HCEC 1CT (cell line): ENCODE results near the gene RDM1.
"Not testable (repeated sequence)": the region's sequence is repeated elsewhere in the genome, so short reads cannot be mapped to it uniquely, and the experiment has no call there.

ENCODE experiments used
- DNase-seq: peaks from one replicate; pipeline ENCODE4 v3.0.0-alpha.2; 2017

Gene RDM1, protein sequence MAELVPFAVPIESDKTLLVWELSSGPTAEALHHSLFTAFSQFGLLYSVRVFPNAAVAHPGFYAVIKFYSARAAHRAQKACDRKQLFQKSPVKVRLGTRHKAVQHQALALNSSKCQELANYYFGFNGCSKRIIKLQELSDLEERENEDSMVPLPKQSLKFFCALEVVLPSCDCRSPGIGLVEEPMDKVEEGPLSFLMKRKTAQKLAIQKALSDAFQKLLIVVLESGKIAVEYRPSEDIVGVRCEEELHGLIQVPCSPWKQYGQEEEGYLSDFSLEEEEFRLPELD

DNA sequence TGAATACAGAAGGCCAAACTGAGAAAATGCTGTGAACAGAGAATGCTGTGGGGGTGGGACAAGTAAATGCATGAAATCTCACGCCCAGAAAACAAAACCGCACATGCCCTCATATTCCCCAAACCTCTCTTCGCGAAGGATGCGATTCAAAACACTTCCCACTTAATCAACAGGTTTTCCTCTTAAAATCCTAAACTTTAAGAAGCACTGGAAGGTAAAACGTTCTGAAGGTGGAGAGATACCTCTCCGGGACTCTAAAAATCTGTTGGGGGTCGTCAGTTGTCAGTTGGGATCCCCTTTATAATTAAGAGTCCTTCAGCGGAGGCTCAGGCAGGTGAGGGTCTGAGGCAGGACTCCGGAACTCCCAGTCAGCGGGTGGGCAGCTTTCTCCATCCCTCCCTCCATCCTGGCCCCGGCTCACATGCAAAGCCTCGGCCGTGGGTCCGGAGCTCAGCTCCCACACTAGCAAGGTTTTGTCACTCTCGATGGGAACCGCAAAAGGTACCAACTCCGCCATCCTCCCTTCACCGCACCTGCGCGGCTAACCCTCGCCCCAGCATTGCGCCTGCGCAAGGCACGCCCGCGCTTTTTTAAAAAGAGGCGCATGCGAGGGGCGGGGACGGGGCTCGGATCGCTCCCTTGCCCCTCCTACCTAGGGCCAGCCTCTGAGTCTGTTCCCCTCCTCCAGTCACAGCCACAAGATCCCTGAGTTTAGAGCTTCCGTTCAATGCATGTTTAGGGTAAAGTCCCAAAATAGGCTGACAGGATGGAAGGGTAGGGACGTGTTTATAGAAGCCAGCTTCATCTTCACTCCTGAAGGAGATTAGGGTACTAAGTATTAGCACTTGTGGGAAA lies at the start of gene RDM1:
RDM1 (minus strand) TSS at position 563 of the 855 bp plus-strand sequence; CDS start at position 517, 46 bp downstream.
- peak; percentile 45 for DNase-seq

DNA sequence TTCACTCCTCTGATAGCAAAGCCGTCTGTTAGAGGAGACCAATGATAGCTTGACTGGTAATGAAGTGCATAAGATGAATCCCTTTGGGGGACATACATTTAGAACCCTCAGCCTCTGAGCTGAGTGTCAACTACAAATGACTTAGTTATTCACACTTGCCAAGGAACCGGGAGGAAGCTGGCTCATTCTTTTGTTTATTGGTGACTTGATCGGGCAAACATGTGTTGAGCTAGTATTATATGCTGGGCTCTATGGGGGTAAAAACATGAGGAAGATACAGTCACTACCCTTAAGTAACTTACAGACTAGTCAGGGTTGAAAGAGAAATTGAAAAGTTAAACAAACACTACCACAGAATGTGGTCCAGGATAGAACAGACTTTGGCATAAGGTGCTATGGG lies 47.8 kb upstream of the RDM1 start:
- no peak for DNase-seq

DNA sequence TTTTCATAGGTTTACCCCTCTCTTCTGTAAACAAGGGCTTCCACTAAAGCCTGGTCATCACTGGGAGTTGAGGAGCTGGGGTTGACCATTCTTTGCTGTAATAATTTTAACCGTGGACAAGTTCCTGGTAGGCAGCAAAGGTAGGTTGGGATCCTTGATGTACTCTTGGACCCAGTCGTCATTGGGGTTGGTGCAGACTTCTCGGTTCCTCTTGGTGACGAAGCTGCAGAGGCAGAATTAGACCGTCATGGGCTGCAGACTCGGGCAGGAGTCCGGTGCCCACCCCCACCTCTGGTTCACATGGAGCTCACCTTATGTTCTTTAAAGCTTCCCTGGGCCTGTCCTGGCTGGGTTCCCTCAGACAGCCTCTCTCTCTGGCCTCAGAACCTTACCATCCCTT lies 46.9 kb upstream of the RDM1 start:
- no peak for DNase-seq

DNA sequence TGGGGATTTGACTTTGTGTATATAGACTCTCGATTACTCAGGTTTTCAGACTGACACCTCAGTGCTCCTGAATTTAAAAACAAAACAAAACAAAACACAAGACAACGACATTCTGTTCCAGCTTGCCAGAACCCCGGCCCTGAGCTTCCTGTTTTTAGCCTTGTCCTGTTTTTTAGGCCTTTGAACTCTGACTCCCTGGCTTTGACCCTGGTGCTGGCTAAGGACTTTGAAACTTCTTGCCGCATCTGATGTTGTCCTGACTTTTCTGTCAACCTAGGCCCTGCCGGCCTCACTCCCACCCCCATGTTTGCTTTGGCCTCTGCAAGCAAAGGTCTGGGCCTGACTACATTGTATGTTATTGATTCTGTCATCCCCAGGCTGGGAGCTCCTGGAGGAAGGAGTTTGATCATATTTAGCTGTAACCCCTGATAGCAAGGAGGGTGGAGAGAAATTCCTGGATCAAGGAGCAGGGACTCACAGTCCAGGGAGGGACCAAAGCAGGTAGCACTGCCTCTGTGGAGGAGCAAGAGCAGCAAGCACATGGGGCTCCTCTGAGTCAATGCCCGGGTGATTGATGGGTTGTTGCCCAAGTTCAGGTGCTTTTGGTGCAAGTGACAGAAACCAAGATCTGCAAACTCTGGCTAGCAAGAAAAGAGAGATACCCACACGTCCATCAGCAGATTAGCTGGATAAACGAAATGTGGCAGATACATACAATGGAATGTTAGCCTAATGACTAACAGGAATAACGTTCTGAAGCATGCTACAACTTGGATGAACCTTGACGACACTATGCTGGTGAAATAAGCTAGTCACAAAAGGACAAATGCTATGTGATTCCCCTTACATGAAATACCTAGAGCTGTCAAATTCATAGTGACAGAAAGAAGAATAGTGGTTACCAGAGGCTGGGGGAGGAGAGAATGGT lies 43.0 kb upstream of the RDM1 start:
- peak; percentile 24 for DNase-seq

DNA sequence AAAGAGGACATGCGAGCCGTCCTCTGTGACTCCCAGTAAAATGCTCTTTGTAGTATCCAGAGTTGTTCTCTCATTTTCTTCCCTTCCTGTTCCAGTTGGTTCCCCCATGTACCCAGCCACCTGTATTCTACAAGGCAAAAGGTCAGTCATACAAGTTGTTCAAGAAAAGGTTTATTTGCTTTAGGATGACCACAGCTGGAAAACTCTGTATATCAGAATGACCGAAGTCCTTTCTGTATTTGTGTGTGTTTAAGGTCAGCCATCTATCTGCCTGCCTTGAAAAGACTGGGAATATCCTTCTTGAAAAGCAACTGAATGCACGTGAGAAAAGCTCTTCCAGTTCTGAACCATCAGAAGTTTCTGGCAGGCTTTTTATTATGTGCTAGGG lies 42.4 kb upstream of the RDM1 start:
- no peak for DNase-seq

DNA sequence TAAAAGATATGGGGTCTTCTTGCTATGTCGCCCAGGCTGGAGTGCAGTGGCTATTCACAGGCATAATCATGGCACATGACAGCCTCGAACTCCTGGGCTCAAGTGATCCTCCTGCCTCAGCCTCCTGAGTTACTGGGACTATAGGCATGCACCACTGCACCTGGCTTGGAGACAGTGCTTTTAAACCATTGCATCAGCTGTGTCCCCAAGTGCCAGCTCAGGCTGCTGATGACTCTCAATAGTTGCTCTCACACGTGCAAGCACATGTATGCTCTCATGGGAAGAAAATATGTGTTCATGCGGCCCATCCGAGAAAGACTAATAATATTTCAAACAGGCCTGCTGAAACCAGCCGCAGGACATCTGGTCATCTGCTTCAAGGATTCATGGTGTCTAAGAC lies 42.0 kb upstream of the RDM1 start:
- no peak for DNase-seq

DNA sequence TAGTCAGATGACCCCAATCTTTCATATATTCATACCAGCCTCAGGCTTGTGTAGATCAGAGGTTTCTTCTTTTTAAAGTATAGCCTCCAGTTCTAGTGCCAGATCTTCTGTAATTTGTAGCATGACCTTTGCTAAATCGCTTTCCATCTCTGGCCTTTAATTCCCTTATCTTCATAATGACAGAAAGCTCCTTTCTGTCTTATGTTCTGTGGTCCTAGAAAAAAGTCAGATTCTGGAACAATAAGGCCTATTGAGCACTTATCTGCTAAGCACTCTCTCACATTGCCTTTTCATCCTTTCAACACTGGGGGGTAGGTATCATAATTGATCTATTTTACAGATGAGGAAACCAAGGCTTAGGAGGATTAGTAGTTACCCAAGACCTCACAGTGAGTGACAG lies 41.5 kb upstream of the RDM1 start:
- DNase-seq = no peak

DNA sequence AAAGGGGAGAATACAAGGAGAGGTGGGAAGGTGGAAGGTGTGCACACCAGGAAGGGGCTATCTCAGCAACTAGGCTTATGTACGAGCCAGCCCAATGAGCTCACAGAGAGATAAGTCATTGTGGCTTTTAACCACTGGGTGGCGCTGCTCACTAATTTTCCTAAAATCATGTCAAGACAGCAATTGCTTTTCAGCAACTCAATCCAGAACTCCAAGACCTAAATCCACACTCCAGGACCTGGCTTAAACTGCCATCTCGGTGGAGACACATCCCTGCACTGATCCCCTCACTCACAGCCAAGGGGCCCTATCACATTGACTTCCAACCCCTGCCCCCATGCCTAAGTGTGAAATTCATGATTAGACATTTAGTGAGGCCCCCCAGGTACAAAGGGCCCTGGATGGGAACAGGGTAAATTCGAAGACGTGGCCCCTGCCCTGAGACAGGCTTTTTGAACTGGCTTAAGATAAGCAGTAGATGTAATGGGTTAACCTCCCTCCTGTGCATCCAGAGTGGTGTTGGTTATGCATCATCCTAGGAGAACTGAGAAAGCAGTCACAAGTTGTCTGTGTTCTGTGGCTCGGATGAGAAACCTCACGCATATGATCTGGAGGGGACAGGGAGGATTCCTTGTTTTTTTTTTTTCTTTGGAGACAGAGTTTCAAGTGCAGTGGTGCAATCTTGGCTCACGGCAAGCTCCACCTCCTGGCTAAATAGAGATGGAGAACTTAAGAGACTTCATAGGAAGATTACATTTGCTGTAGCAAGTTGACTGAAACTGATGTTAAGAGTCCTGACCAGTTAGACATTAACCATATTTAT lies 39.2 kb upstream of the RDM1 start:
- peak; percentile 44 for DNase-seq

DNA sequence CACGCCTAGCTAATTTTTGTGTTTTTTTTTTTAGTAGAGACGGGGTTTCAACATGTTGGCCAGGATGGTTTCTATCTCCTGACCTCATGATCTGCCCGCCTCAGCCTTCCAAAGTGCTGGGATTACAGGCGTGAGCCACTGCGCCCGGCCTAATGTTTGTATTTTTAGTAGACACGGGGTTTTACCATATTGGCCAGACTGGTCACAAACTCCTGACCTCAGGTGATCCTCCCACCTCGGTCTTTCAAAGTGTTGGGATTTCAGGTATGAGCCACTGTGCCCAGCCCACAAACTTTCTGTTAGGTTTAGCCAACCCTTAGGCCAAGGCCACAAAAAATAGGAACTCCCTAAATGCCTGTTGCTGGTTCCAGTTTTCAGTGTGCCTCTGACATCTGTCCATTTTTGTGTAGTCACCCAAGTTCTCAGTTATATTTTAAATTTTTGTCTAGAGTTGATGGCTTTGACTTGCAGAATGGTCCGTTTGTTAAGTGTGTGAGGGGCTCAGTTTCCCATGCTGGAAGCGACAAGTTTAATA lies 38.0 kb upstream of the RDM1 start:
- no peak for DNase-seq

DNA sequence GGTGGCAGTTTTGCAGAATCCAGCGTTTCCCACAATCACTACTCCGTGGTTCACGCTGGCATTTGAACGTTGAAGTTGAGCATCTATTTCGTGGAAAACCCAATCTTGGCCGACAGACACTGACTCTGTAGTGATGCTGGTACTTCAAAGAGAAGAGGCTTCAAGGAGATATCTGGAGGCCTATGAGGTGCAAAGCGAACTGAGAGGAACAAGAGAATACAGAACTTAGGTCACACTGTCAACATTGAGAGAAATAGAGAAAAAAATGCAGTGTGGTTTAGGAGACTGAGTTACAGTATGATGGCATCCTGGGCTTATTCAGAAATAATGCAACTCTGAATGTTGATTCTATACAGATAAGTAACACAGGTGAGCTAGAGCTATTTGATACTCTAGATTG lies 34.7 kb upstream of the RDM1 start:
- no peak for DNase-seq

DNA sequence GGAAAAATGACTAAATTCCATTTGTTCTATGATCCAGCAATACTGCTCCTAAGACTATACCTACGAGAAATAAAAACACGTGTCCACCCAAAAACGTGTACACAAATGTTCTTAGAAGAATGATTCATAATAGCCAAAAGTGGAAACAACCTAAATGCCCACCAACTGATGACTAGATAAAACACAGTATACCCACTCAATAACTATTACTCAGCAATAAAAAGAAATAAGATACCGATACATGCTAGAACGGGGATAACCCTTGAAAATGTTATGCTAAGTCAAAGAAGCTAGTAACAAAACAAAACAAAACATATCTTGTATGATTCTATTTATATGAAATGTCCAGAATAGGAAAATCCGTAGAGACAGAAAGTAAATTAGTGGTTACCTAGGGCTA lies 33.1 kb upstream of the RDM1 start:
- DNase-seq = no peak

DNA sequence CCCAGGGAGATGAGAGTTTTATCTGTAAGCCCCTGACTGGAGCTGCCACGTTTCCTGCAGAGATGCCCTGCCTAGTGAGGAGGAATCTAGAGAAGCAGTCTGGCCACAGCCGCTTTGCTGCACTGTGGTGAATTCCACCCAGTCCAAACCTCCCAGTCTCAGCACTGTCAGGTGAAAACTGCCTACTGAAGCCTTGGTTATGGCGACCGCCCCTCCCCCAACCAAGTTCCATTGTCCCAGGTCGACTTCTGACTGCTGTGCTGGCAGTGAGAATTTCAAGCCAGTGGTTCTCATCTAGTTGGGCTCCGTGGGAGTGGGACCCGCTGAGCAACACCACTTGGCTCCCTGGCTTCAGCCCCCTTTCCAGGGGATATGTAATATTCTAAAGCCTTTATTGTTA lies 23.1 kb upstream of the RDM1 start:
- no peak for DNase-seq

DNA sequence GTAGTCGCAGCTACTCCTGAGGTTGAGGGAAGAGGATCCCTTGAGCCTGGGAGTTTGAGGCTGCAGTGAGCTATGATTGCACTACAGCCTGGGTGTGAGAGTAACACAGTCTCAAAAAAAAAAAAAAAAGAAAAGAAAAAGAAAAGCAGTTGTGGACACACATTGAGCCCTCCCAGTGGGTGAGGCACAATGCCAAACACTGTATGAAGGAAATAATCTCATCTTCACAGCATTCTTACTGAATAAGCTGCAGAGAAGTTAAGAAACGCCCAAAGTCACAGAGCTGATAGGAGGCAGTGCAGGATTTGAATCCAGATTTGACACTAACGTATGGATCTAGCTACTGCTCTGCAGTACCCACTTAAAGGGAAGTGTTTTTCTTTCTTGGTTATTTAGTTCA lies 18.8 kb upstream of the RDM1 start:
- no peak for DNase-seq

DNA sequence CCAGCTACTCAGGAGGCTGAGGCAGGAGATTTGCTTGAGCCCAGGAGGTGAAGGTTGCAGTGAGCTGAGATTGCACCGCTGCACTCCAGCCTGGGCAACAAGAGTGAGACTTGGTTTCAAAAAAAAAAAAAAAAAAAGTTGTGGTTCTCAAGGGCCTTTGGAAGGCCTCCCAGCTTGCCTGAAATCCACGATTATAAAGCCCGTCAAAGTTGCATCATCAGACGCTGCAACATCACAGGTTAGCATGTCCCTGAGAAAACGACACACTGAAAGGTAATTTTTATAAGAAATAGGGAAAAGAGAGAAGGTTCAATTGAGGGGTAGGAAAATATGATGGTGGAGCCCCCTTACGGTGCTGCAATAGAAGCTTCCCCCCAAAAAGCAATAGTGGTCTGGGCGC lies 17.5 kb upstream of the RDM1 start:
- DNase-seq = no peak

DNA sequence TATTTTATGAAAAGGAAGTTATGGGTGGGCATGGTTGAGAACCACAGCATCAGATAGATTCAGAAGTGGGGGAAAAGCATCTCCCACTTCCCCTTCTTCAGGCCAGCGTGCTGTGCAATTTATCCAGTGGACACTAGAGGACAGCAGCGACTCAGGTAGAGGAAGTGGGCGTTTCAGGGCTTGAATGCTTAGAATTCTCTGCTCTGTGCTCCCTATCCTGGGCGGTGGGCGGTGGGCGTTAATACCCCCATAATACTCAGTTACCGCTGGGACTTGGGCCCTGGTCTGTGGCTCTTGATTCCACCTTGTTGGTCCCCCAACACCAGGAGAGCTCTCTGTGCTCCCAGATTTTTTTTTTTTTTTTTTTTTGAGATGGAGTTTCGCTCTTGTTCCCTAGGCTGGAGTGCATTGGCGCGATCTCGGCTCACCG lies 16.6 kb upstream of the RDM1 start:
- DNase-seq = peak; percentile 19

DNA sequence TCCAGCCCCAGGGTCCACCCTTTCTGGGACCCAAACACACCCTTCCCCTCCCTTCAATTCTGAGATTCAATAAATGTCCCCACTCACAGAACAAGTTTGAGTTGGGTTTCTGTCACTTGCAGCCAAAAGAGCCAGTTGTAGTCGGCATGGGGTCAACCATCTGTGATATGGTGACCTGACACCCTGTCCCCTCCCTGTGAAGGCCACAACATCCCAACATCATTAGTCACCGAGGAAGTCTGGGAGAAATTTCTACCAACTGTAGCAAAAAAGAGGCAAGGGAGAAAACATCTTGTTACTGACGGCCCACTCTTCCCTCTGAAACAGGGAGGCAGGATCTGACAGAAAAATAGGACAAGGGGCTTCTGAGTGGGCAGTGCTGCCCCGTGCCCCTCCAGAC lies 13.6 kb upstream of the RDM1 start:
- DNase-seq = no peak

DNA sequence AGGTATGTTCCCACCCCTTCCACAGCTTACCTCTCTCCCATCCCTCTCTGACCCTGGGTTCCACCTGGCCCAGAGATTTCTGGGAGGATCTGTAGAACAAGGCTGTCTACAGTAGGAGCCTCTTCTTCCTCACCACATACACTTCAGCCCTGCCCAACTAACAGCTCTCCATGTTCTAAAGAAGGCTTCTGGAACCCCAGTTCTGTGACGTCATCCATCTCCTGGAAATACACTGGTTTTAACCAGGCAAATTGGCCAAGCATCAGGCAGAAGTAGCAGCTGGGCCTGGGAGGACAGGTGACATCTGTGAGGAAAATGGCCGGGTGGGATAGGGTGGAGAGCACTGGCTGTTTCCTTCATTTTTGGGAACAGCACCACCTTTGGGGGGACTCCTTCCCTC lies 13.0 kb upstream of the RDM1 start, which contains the start of gene LYZL6:
LYZL6 (minus strand) TSS at position 177 of the 400 bp plus-strand sequence. CDS start 4,357 bp downstream, outside the sequence.
- DNase-seq = no peak

DNA sequence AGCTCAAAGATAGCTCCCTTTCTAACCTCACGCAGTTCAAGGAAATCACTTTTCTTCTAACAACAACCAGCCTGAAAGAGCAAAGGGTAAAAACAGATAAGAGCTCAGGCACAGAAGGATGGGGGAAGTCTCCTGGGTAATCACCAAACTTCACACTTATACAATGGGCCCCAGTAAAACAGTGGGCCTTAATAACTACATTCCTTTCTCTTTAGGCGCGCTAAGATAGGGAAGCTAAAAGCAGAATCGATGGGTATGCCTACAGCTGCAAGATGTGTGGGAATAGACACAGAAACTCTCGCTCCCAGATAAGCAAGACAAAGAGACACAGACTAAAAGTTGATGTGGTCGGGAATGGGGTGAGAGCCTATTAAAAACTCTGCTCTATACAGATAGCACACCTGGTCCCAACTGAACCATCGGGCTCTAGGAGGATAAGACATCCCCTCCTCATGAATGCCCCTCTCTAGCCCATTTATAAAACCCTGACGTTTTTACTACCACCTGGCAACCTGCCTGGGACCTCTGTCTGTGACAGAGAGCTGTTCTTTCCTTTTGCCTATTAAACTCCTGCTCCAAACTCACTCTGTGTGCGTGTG lies 12.1 kb upstream of the RDM1 start:
- DNase-seq = no peak

DNA sequence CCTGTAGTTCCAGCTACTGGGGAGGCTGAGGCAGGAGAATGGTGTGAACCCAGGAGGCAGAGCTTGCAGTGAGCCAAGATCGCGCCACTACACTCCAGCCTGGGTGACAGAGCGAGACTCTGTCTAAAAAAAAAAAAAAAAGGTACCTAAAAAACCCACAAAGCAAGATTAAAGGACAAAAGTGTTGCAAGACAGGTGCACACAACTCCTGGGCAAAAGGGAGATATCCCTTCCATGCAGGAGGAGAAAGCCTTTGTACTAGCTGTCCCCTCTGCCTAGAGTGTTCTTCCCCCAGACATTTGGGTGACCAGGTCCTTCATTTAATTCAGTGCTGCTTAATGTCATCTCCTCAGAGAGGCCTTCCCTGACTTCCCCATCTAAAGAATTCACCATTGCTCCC lies 7.9 kb upstream of the RDM1 start:
- DNase-seq = not testable (repeated sequence)

DNA sequence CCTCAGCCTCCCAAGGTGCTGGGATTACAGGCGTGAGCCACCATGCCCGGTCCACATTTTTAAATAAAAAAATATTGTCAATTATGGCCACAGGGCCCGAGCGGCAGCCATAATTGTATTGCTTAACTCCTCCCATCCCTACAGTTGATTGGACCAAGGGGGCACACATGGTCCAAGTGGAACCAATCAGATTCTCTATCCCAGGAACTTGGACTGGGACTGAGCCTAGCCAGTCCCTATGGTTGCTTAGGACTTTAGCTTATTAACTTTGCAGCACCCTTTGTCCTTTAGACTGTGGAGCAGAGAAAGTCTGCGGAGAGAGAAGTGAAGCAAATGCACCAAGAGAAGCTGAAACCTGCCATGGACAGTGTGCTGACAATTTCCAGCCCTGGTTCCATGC lies 5.5 kb upstream of the RDM1 start:
- DNase-seq = no peak

DNA sequence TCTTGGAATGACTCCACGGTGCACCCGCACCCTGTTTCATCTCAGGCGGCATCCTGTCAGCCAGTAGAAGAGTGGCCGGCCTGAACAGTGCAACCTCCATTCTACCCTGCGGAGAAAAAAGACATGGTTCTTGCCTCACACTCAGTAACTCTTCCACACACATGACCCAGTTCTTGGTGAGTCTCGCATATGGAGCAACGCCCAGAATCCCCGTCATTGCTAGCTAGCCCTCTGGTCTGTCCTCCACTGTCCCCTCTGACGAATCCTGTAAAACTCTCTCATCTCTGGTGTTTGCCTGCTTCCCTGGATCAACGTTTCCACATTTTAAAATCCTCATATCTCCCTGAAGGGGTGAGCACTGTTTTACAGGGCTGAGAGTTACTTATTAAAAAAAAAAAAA lies 4.2 kb upstream of the RDM1 start:
- no peak for DNase-seq

DNA sequence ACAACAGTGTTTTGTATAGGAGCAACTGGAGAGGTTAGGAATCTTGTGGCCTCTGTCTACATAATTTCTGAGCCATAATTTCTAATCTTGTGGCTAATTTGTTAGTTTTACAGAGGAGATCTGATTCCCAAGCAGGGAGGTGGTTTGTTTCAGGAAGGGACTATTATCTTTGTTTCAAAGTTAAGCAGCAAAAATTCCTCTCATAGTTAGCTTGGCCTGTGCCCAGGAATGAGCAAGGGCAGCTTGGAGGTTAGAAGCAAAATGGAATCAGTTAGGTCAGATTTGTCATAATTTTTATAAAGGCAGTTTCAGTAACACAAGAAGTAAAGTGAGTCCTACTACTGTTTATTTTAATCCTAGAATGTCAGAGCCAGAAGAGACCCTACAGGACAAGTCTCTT lies 2.0 kb upstream of the RDM1 start:
- DNase-seq = no peak
